GM23248 (cell line): ENCODE results near the gene SPON2.

ENCODE experiments used
- EZH2 ChIP-seq: fragments of 200-600 bp; sonication (generic); IDR thresholded peaks from 2 replicates; pipeline ENCODE4 v1.6.1; 2018; ENCODE audit warnings: antibody characterized with exemption, mild to moderate bottlenecking; ENCODE audit not compliant: insufficient read depth, poor library complexity, severe bottlenecking
- EZH2phosphoT487 ChIP-seq: fragments of 200-600 bp; sonication (generic); IDR thresholded peaks from 2 replicates; pipeline ENCODE4 v1.6.1; 2018; ENCODE audit warnings: antibody characterized with exemption, moderate library complexity, mild to moderate bottlenecking, low read depth; ENCODE audit not compliant: insufficient read depth

- TF ChIP-seq EZH2phosphoT487 = no peak
- no peak for TF ChIP-seq EZH2
Measured at GRCh38 chr4:1210241-1210841, 38.0 kb upstream of the SPON2 start.
